Muscle layer of colon (tissue), 2 donors: Measurements from ENCODE around the gene ITGB2.

Experiments
- H3K27ac ChIP-seq: one replicate; pipeline ENCODE4 v1.7.0; 2013; ENCODE audit warnings: low read depth, mild to moderate bottlenecking, low read length, moderate library complexity
- H3K27me3 ChIP-seq, 2 donors: one replicate each; pipeline ENCODE4 v1.7.0; 2013; ENCODE audit warnings: low read length in 2 of 2, mild to moderate bottlenecking in 2 of 2; ENCODE audit not compliant: insufficient read depth in 2 of 2, control insufficient read depth in 1 of 2
- H3K36me3 ChIP-seq: one replicate; pipeline ENCODE4 v1.7.0; 2013; ENCODE audit warnings: mild to moderate bottlenecking, low read length; ENCODE audit not compliant: insufficient read depth
- H3K4me1 ChIP-seq: one replicate; pipeline ENCODE4 v1.7.0; 2013; ENCODE audit warnings: mild to moderate bottlenecking, low read length; ENCODE audit not compliant: insufficient read depth
- H3K4me3 ChIP-seq, 2 donors: one replicate each; pipeline ENCODE4 v1.7.0; 2013; ENCODE audit warnings: low read length in 2 of 2, low read depth in 1 of 2, mild to moderate bottlenecking in 1 of 2, moderate library complexity in 1 of 2
- H3K9ac ChIP-seq: one replicate; pipeline ENCODE4 v1.7.0; 2013; ENCODE audit warnings: low read length
- H3K9me3 ChIP-seq: one replicate; pipeline ENCODE4 v1.7.0; 2013; ENCODE audit warnings: mild to moderate bottlenecking, low read length
- donor health status: abdominal sarcoma.
- donor health status: Adenocarcinoma of cecum.

ITGB2 gene

DNA sequence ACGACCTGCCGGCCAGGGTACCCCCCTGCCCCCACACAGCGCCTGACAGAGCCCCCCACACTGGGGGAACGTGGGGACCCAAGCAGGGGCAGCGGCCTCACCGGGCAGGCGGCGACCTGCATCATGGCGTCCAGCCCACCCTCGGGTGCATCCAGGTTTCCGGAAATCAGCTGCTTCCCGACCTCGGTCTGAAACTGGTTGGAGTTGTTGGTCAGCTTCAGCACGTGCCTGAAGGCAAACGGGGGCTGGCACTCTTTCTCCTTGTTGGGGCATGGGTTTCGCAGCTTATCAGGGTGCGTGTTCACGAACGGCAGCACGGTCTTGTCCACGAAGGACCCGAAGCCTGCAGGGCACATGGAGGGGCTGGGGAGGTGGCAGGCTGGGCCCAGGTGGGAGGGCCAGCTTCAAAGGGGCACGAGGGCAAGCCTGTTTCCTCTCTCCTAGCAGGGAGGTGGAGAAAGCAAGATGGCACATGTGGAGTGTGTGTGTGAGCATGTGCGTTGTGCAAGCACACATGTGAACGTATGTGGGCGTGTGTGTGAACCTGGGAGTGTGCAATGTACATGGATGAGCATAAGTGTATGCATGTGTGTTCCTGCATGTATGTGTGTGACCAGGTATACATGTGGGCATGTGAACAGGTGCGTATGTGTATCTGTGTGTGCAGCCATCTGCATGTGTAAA lies 19.2 kb downstream of the ITGB2 start:
- peaks cover 4% of the 10 kb centered on the region for H3K4me1 ChIP-seq

DNA sequence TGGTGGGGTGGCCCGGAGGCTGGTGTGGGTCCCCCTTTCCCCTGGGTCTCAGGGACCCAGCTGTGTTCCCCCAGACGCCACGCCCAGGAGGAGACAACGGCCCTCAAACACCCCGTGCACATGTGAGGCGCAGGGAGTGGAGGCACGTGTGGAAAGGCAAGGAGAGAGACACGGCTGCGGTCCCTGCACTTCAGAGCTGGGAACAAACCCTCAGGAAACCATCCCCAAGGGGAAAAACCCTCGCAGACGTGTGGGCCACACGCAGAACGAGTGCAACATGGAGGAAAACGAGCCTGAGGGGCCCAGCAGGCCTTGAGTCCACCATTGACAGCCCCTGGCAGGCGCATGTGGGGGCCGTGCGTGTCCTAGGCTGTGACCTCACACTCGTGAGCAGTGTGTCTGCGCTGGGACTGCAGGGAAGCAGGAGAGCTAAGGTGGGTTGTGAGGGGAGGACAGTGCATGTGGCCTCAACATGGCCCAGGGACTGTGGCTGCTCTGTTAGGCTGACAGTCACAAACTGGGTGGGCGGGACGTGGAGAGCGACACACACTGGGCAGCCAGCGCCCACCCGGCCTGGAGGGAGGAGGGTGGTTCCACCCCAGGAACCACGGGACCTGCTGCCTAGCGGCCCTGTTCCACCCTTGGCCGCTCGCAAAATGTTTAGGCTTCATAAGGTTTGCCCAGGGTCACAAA lies 20.0 kb downstream of the ITGB2 start:
- Histone ChIP-seq H3K27me3 (no peaks in the 10 kb centered on the region), H3K27ac (no peak overlapping the region), H3K9ac (no peak overlapping the region), H3K4me3 (no peak overlapping the region), H3K9me3 (no peaks in the 10 kb centered on the region), H3K36me3 (peaks cover 12% of the 10 kb centered on the region), H3K4me1 (no peaks in the 10 kb centered on the region)

More for the DNA sequence above, 19.2 kb downstream of the ITGB2 start:
- Histone ChIP-seq H3K36me3 (peaks cover 12% of the 10 kb centered on the region), H3K4me3 (no peak overlapping the region), H3K9me3 (no peaks in the 10 kb centered on the region), H3K9ac (no peak overlapping the region), H3K27me3 (no peaks in the 10 kb centered on the region), H3K27ac (no peak overlapping the region)

DNA sequence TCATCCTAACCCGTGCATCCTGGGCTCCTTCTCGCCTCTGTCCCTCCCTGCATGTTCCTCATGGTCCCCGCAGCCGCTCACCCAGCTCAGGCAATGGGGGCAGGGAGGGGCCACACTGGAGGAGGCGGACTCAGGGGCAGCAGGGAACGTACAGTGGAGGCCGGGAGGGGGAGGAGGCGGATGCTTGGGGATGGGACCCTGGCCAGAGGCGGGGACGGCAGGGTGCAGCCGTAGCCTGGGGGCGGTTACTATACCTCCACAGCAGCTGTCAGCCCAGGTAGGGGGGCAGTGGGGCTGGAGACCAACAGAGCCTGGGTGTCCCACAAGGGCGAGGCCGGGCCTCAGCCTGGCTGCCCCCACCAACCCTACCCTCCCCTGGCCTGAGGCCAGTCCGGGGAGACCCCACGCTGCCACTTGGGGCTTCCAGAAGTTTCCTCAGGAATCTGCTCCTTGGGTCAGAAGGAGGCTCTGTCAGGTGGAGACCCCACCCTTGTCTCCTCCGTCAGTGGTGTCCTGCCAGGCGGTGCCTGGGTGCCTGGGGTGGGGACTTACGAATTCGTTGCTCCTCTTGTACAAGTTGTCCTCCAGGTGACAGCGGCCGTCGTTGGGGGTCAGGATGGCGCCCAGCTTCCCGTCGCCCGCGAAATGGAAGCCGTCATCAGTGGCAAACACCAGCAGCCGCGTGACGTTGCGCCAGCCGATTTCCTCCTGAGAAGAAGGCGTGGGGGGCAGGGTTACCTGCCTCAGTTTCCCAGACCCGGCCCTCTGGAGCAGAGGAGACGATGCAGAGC lies 20.7 kb downstream of the ITGB2 start:
- H3K9me3 ChIP-seq = no peaks in the 10 kb centered on the region
- peaks cover 12% of the 10 kb centered on the region for H3K36me3 ChIP-seq
- no peak overlapping the region for H3K4me3 ChIP-seq
- H3K27ac ChIP-seq = no peak overlapping the region
- H3K9ac ChIP-seq = no peak overlapping the region
- H3K27me3 ChIP-seq = no peaks in the 10 kb centered on the region
- no peaks in the 10 kb centered on the region for H3K4me1 ChIP-seq

DNA sequence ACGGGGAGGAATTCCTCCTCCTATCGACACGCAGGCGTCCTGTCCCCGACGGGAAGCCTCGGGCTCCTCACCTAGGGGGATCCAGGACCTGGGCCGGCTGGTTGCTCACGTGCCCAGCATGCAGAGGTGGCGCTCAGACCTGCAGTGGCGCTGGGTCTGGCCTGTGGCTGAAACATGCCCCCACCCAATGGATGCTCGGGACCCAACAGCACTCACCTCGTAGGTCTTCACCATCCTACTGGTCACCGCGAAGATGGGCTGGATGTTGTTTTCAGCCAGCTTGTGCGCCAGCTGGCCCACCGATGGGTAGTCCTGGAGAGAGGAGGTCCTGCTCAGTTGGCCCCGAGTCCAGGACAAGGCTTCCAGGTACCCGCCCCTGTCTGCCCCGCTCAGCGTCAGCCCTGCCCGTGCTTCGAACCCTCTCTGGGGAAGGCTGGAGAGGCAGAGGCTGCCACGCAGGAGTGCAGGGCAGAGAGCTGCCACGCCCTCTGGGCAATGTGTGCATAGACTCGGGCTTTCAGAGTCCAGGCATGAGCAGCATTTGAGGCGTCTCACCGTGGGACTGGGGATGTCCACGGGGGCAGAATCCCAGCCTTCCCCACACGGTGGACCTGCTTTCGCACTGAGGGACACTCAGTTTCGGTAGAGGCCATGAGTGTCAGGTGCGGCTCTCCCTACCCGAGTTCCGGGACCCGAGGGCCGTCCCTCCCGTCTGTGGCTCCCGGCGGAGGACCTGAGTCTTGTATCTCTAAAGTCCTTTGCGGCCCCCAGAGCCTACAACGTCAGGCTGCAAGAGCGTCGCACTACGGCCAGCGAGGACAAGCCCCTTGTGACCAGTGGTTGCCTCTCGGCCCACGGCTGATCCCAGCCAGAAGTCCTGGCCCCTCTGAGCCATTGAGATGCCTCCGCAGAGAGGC lies 21.6 kb downstream of the ITGB2 start:
- no peak overlapping the region for H3K4me3 ChIP-seq
- peaks cover 12% of the 10 kb centered on the region for H3K36me3 ChIP-seq
- no peaks in the 10 kb centered on the region for H3K27me3 ChIP-seq
- no peaks in the 10 kb centered on the region for H3K4me1 ChIP-seq
- no peak overlapping the region for H3K9ac ChIP-seq
- H3K27ac ChIP-seq = no peak overlapping the region
- H3K9me3 ChIP-seq = no peaks in the 10 kb centered on the region

DNA sequence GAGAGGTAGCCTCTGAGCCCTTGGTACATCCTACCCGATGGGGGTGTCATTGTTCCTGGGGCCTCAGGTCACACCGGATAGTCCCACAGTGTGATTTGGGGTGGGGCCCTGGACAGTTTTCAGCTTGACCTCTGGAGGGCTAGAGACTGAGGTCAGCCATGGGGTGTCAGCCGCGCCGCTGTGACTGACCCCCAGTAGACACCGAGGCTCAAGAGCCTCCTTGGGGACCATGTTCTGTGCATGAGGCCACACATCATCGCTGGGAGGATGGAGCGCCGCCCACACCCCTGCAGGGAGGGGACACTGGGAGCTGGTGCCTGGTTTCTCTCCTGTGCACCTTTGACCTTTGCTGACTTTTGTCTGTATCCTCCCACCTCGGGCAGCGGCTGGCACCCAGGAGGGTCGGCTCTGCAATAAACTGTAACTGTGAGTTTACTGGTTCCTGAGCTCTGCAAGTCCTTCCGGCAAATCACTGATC lies 22.6 kb downstream of the ITGB2 start:
- Histone ChIP-seq H3K27me3 (no peaks in the 10 kb centered on the region), H3K9ac (no peak overlapping the region), H3K36me3 (peaks cover 12% of the 10 kb centered on the region), H3K9me3 (no peaks in the 10 kb centered on the region), H3K4me3 (no peak overlapping the region), H3K4me1 (no peaks in the 10 kb centered on the region), H3K27ac (no peak overlapping the region)

DNA sequence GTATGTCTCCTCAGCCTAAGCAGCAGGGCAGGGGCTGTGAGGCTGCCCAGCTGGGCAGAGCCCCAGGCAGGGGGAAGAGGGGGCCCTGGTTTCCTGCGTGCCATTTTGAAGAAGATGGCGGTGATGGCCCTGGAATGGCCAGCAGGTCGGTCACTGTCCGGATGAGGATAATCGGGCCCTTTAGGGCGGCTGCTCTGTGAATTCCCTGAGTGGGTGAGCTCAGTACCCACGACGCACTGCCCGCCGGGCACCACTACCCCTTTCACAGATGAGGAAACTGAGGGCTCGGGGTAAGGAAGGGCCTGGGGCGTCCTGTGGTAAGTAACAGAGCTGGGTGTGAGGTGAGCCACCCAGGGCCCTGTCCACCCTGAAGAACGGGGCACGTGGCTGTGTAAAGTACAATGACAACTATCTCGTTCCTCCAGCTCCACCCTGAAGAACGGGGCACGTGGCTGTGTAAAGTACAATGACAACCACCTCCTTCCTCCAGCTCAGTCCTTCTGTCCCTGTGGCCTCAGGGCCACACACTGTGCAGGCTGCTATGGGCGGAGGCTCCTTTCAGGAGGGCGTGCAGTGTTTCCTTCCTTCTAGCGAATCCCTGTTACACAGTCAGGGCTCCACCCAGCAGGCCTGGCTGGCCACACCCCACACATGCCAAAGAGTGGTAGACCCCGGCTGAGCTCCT lies 23.2 kb downstream of the ITGB2 start:
- Histone ChIP-seq H3K27ac (no peak overlapping the region), H3K9ac (no peak overlapping the region), H3K4me3 (no peak overlapping the region), H3K9me3 (no peaks in the 10 kb centered on the region), H3K4me1 (no peaks in the 10 kb centered on the region), H3K27me3 (no peaks in the 10 kb centered on the region), H3K36me3 (peaks cover 7% of the 10 kb centered on the region)

DNA sequence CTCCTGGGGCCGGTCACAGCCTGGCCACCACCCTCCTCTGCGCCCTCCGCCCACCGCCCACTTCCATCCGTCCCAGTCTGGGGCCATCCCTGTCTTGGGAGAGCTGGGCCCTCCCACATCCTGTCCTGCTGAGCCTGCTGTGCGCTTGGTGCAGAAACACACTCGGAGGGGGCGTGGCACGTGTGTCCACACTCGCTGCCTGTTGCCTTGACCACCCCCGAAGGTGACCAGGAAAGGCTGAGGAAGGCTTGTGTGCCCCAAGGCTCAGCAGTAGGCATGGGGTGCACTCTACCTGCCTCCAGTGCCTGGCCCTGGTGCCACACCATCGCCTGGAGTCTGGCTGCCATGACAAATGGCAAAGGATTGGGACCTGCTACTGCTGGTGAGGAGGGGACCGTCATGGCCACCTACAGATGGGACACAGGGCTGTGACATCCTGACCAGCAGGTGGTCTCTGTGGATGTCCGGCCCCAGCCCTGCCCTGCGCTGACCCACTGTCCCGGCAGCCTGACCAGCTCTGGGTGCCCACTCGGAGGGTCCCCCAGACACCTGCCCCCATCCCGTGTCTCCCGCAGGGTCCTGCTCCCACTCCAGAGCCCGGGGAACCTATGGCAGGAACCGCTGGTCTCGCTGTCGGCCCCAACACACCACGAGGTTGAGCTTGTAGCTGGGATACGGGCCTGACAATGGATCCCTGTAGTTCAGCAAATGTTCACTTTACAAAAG lies 24.0 kb downstream of the ITGB2 start:
- Histone ChIP-seq H3K4me3 (no peak overlapping the region), H3K27me3 (peaks cover 0 to 3% of the 10 kb centered on the region in 2 donors), H3K36me3 (peaks cover 3% of the 10 kb centered on the region), H3K9me3 (no peaks in the 10 kb centered on the region), H3K27ac (no peak overlapping the region), H3K4me1 (no peaks in the 10 kb centered on the region), H3K9ac (no peak overlapping the region)

DNA sequence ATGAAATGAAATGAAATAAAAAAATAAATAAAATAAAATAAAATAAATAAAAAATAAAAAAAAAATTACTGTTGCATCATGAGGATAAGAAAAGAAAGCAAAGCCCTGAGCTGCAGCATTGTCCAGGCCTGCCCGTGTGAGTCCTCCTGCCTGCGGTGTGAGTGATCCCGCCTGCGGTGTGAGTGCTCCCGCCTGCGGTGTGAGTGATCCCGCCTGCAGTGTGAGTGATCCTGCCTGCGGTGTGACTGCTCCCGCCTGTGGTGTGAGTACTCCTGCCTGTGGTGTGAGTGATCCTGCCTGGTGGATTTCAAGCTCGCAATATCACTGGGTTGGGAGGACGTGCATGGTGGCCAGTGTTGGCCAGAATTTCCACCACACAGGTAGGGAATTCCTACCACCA lies 24.8 kb downstream of the ITGB2 start:
- H3K27ac ChIP-seq = no peak overlapping the region
- H3K27me3 ChIP-seq = peaks cover 0 to 6% of the 10 kb centered on the region in 2 donors
- no peaks in the 10 kb centered on the region for H3K36me3 ChIP-seq
- H3K4me3 ChIP-seq = no peak overlapping the region
- H3K9me3 ChIP-seq = no peaks in the 10 kb centered on the region
- no peak overlapping the region for H3K9ac ChIP-seq
- no peaks in the 10 kb centered on the region for H3K4me1 ChIP-seq

DNA sequence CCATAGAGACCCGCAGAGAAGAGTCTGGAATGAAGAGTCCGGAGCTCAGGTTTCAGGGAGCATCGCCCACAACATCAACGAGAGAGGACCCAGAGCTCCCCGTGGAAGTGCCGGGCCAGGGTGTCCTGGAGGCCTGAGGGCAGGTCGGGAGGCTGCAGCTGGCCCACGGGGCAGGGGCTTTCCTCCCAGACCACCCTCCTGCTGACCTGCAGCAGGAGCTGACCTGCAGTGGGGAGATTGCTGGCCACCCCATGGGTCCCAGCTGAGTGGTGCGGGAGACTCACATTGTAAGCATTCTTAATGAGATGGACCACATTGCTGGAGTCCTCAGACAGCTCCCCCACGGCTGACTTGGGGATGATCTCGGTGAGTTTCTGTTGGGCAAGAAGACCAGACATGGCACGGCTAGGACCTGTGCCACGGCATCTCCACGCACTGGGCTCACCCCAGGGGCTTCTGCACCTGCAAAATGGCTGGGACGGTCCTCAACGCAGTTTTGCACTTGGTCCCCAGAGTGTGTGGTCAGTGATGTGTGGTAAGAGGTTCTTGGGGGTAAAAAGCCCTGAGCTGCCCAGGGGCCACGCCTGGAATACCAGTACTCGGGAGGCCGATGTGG lies 25.9 kb downstream of the ITGB2 start:
- H3K36me3 ChIP-seq = no peaks in the 10 kb centered on the region
- peaks cover 0 to 6% of the 10 kb centered on the region in 2 donors for H3K27me3 ChIP-seq

More for the DNA sequence above, 25.9 kb downstream of the ITGB2 start:
- H3K9ac ChIP-seq = no peak overlapping the region
- no peaks in the 10 kb centered on the region for H3K4me1 ChIP-seq
- H3K9me3 ChIP-seq = no peaks in the 10 kb centered on the region
- H3K27ac ChIP-seq = no peak overlapping the region
- no peak overlapping the region for H3K4me3 ChIP-seq
